GM18520 (cell line): Measurements from ENCODE around the gene SPON2.
A peak's percentile ranks its signal among the peaks of the same experiment; 100 is the strongest.

ENCODE experiments used
- ATAC-seq: cut with Tn5 transposase; IDR thresholded peaks from one replicate; pipeline ENCODE4 v1.9.1; 2021; ENCODE audit not compliant: unreplicated experiment

Gene SPON2

DNA sequence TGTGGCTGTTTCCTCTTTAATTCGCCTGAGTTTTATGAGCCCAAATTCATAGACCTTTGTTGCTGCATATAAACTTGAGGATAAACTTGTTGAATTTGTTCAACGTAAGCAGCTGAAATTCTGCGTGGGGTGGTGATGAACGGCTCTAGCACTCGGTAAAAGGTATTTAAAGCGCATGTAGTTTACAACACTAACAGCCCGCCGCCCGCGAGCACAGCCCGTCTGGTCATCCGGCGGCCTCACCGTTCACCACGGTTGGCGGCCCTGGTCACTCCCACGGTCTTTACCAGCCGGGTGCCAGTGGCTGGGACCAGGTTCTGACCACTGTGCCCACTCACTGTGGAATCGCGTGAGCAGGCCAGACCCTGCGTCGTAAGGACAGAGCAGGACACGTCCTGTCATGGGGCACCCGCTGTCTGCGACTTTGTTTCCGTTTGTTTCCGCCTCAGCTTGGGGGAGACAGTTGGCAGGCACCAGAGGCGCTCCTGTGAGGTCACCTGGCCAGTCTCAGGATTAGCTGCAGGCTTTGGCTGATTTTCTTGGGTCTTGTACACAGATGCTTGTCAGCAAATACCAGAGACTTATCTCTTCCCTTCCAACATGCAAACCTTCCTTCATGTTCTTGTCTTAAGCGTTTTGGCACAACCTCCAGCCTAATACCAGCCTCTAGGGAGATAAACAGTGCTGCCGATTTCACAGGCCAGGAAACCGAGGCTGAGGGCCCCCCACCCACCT is 36.8 kb upstream of the SPON2 start:
- no peak for ATAC-seq

- no peak for ATAC-seq
Observed at GRCh38 chr4:1208266-1208961, 36.0 kb upstream of the SPON2 start.

- ATAC-seq = no peak
Observed at GRCh38 chr4:1207603-1208265, 35.4 kb upstream of the SPON2 start.

DNA sequence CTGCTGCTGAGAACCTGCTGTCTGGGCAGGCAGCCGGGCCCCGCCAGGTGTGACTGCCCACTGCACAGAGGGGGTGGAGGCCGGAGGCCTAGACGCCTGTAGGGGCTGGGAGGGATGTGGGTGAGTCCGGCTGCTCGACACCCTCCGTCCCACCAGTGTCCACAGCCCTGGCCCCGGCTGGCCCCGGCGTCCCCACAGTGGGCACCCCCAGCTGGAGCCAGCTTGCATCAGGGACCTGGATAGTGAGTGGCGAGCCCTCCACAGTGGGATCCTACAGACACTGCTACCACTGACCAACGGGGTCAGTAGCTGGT is 34.7 kb upstream of the SPON2 start:
- no peak for ATAC-seq

DNA sequence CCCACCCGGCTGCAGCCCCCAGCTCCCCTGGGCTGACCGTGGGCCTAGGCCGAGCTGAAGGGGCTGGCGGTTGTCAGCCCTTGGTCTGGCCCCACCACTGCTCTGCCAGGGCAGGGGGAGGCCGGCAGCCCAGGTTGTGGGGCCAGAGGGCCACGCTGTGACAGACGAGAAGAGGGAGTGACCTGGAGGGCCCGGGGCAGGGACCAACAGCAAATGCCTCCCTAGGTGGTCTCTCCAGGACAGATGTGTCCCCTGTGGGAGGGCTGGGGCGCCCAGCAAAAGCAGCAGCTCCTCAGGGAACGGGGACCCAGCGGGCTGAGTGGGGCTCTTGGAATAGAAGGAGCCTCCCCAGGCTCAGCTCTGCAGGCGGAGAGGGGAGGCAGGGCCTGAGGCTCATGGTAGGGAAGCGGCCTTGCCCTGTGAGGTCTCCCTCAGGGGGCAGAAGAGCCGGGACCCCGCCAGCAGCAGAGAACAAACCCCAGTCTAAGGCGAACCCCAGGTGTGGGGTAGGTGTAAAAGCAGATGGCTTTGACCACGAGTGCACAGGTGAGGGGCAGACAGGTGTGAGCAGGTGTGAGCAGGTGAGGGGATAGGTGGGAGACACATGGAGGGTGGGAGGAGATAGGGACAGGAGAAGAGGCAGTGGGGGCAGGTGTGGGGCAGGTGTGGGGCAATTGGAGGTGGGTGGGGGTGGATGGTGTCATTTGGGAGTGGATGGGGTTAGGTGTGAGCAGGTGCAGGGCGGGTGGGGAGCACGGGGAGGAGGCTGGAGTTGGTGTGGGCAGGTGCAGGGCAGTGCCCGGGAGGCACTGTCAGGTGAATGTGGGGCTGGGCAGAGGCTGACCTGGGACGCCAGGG is 34.1 kb upstream of the SPON2 start:
- no peak for ATAC-seq

GRCh38 chr4:1205586-1206298 is 33.4 kb upstream of the SPON2 start:
- ATAC-seq = no peak

GRCh38 chr4:1204828-1205585 is 32.6 kb upstream of the SPON2 start:
- no peak for ATAC-seq

DNA sequence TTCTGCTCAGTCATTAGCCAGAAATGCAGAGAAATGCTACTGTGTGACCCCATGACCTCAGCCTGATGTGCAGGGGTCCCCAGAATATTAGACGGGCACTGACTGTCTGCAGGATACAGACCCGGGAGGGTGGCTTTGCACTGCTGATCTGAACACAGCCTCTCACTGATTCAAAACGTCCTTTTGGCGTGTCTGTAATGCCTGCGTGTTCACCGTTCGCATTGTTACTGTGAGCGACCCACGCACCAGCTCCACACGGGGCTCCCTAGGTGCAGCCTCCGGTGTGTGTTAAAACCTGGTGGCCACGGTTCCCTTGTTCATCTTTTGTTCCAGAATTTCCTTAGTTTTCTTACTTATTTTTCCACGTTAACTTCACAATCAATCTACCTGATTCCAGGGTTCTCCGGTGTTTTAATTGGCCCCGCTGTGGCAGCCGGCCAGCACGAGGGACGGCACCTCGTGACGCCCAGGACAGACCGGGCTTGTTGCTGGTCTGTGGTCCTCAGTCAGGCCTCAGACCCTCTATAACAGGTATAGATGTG is 32.0 kb upstream of the SPON2 start:
- no peak for ATAC-seq

DNA sequence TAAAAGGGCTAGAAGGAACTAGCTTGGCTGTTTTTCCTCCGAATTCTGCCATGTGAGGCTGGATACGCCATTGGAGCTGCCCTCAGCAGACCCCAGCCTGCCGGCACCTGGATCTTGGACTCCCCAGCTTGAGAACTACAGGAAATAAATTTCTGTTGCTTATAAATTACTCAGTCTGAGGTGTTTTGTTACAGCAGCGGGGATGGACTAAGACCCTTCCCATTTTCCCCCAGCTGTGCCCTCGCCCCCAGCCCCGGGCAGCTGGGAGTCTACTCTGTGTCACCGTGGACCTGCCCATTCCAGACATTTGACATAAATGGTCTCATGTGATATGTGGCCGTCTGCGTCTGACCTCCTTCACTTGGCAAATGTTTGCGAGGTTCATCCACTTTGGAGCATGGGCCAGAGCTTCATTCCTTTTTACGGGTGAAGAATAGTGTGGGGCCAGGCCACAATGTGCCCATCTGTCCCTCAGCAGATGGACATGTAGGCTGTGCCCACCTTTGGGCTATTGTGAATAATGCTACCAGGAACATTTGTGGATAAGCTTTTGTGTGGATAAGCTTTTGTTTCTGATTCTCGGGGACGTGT is 30.7 kb upstream of the SPON2 start:
- no peak for ATAC-seq

DNA sequence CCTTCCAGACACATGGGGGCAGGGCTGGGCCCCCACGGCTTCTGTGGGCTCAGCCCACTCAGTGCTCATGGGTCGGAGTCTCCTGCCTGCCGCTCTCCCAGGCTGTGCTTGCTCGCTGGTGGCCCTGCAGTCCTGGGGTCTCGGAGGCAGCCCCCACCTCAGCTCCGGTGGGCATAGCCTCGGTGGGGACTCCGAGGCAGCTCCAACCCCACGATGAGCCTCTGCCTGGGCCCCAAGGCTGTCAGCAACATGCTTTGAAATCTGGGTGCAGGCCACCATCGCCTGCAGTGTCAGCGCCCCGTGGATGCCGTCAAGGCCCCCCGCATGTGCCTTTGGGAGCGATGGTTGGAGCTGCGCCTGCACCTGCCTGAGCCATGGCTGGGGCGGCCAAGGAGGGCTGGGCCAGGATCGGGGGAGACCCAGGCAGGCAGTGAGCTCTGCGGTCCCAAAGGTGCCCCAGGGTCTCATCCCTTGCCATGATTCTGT is 30.2 kb upstream of the SPON2 start:
- ATAC-seq = no peak

DNA sequence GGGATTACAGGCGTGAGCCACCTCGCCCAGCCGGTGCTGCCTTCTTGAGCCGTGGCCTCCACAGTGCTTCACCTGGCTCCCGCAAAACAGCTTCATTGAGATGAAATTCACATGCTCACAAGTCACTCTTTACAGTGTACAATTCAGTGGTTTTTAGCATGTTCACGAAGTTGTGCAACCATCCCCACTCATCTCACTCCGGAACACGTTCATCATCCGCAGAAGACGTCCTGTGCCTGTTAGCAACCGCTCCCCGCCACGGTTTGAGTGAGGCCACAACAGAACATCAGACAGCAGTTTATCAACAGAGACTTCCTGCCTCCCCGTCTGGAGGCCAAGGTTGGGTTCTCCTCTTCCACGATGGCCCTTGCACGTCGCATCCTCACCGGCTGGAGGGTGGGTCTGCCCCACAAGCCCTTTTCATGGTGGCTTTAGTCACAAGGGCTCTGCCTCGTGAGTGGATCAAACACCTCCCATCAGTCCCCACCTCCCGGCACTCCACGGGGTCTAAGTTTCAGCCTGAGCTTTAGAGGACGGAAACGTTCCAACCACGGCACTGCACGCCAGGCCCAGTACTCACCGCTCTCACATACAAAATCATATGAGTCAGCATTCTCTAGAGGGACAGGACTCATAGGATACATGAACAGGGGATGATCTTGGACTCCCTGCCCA is 29.6 kb upstream of the SPON2 start:
- no peak for ATAC-seq

- peak; percentile 3 for ATAC-seq
Observed at GRCh38 chr4:1200425-1201035, 28.1 kb upstream of the SPON2 start.

DNA sequence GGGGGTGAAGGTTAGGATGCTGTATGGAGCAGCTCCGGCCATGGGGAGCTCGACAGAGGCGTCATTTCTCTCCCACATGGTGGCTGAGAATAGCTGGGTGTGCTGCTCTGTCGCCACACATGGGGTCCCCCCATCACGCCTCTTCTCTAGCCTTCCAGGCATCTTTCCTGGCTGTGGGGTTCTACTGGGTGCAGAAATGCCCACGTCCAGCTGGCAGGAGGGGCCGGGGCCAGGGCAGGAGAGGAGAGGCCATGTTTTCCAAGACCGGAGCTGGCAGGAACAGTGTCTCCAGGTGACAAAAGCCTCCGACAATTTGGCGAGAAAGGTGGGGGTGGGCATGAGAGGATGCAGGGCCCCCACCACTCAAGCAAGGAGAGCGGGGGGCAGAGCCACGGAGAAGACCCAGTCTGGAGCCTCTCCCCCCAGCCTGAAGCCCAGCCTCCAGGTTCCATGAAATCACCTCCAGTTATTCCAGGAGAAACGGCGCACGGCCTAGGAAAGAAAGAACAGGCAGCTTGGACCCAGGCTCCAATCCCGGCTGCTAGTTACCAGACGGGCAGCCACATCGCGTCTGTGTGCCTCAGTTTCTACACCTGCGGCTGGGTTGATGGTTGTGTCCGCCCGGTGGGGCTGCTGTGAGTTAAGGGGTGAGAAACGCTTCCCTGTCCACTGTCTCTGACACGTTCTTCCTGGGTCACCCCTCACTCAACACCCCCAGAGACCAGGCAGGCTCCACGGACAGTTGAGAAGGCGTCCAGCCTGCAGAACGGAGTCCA is 27.4 kb upstream of the SPON2 start:
- no peak for ATAC-seq

DNA sequence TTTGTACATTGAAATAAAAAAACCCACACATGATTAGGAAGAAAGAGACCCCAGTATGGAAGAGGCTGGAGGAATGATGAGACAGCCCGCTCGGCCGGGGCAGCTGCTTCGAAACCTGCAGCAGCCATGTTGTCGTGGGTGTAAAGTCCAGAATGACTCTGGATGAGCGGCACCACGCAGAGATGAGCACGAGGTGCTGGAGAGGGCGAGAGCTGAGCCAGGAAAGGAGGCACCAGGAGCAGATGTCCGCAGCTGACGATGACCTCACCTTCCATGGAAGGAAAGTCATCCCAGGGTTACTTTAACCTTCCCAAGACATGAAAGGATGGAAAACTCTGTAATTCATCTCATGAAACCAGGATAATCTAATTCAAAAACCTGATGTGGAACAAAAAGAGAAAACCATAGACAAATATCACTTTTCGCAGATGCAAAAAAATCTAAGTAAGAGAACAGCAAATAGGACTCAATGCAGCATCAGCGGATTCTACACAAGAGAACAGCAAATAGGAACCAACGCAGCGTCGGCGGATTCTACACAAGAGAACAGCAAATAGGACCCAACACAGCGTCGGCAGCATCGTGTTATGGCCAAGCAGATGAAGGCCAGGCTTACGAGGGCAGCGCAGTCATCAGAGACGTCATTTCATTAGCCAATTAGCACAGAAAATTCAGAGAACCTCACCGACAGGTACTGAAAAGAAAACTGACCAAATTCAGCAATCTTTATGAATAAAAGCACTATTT is 25.9 kb upstream of the SPON2 start:
- ATAC-seq = no peak

- ATAC-seq = no peak
Observed at GRCh38 chr4:1196421-1197183, 24.2 kb upstream of the SPON2 start.

DNA sequence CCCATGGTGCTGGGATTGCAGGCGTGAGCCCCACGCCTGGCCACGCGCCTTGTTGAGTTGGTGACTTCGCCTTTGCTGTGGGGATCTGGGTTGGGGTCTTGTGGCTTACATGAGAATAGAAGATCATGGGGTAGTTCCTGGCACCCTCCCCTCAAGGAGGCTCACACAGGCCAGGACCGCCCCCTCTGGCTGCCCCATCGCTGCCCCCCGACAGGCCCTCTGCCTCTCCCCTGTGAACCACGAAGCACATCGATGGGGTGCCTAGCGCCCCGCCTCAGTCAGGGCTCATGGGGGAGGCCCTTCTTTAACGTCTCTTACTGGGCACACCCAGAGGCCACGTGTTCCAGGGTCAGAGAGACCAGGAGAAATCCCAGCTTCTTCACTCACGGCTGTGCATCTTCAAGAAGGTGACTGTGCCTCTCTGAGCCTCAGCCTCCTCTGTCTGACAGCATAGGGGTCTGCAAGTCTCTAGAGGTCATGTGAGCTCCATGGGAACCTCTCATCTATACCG is 23.6 kb upstream of the SPON2 start:
- ATAC-seq = no peak
